Pancreas (tissue), 10 donors: Measurements from ENCODE around the gene IGFL4. TPM values are rescaled to one million over a fixed set of nuclear protein-coding genes. Genes with fewer than 3 reads are reported as not detected.

Experiments used
- ATAC-seq, 4 donors: fragments of 200-7000 bp; cut with Tn5 transposase; one replicate each; pipeline versions ENCODE4 v1.8.0 to v1.9.1; 2020; ENCODE audit warnings: mild to moderate bottlenecking in 4 of 4, moderate library complexity in 4 of 4
- DNase-seq, 6 donors: peaks; one replicate each; pipeline ENCODE4 v3.0.0-alpha.2; 2020
- FAIRE-seq: peaks from 2 replicates; lab custom pipeline; 2012; peaks lifted over from hg19 to GRCh38; lab: Jason Lieb, UNC
- H3K27ac ChIP-seq, 4 donors: fragments of 200-600 bp; sonication (generic); 1 replicate in 3 of 4; 2 replicates in 1 of 4; pipeline versions ENCODE4 v1.5.0 to v1.8.0; 2020
- H3K27me3 ChIP-seq, 4 donors: fragments of 200-600 bp; one replicate each; pipeline ENCODE4 v1.8.0; 2021
- H3K36me3 ChIP-seq, 3 donors: fragments of 200-600 bp; sonication (generic) in 1 of 3; one replicate each; pipeline versions ENCODE4 v1.5.0 to v1.8.0; 2020 to 2021
- H3K4me1 ChIP-seq, 3 donors: fragments of 200-600 bp; one replicate each; pipeline ENCODE4 v1.8.0; 2021
- H3K4me3 ChIP-seq, 4 donors: fragments of 200-600 bp; sonication (generic) in 2 of 4; one replicate each; pipeline versions ENCODE4 v1.5.0 to v1.8.0; 2020 to 2021
- H3K9me3 ChIP-seq, 4 donors: fragments of 200-600 bp; one replicate each; pipeline ENCODE4 v1.8.0; 2021
- CTCF ChIP-seq, 4 donors: fragments of 200-600 bp; sonication (generic) in 3 of 4; IDR thresholded peaks; one replicate each; pipeline versions ENCODE4 v1.5.0 to v1.8.0; 2021; ENCODE audit warnings: antibody characterized with exemption in 4 of 4
- WGBS, 2 donors: extraction: QIAGEN DNeasy Blood & Tissue Kit; methylation state at CpG; one replicate each; pipeline ENCODE4 v1.1.7; 2013; 5-methylcytosine and 5-hydroxymethylcytosine counted together
- intact Hi-C, 3 donors: fragments of 100-400 bp; cut with DNase I; formaldehyde crosslinking; loops; one replicate each; pipeline versions ENCODE4 v1.11.1 to v1.14.2; 2022
- polyA plus RNA-seq, 2 donors: library from polyadenylated mRNA; stranded (reverse); fragments of 200-250 nt; gene quantifications; one replicate each; pipeline ENCODE4 v1.2.3, GENCODE V29; 2013
- total RNA-seq, 6 donors: library from RNA; stranded (reverse); fragmentation: NEBNext Ultra II Directional in 4 of 6; extraction: Animal tissue kit (Norgen Biotek cat#: 25700) in 4 of 6; gene quantifications; one replicate each; pipeline versions ENCODE4 v1.2.1 to v1.2.4, GENCODE V29; 2021 to 2023
- donor health status: healthy with polysubstance abuse.
- donor health status: DM: no; HTN: no; CAD: no; lungs with moderate emphysema.
- donor health status: DM: no; HTN: no; CAD: no.
- donor health status: control.
- donor health status: control.
- donor health status: Bipolar disorder and iron deficiency.
- donor health status: DM: yes; HTN: yes; CAD: no.
- donor health status: DM: no; HTN: no; CAD: no.
- donor health status: DM: no; HTN: no; CAD: no.
- donor health status: DM: yes; HTN: yes; CAD: no.

IGFL4 gene
- total and polyA plus RNA-seq, 8 donors: 0.04 to 0.28 (median 0.18) TPM; not detected in 4

DNA sequence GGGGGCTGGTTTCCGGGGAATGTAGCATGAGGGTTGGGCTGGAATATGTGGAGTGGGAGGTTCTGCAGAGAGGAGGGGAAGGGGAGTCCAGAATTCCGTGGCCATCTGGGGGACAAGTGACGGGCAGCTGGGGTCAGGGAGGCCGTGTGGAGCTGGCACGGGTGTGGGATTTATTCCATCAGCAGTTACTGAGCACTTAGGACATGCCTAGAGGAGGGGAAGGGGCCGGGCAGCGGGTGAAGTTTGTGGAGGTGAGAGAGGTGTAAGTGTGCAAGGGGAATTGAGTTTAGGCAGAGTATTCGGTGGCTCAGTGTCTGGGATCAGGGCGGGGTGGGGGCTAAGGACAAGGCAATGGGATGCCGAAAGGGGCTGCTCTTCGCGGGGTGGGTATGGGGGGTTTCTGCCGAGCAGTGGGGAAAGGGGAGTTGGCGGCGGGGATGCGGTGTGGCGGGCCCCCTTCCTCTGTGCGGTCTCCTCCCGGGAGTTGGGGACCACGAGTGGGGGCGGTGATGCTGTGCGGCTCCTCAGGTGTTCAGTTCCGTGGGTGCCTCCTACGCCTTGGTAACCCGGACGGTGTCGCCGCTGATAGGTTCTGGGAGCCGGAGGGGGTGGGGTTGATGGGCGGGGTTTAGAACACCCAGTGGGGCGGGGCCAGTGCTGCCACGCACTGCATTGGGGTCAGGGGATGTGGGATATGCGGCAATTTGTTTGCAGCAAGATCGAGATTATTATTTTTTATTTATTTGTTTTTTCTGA, 40.1 kb downstream of the IGFL4 start:
- FAIRE-seq (no peak), DNase-seq (peak in 3 of 6 donors; percentile 34 to 73 (median 60)), ATAC-seq (peak; percentile 66 to 95 (median 84))
- Histone ChIP-seq H3K36me3 (no peaks in the 10 kb centered on the region), H3K9me3 (no peaks in the 10 kb centered on the region), H3K27ac (no peak overlapping the region), H3K27me3 (no peaks in the 10 kb centered on the region), H3K4me3 (no peak overlapping the region), H3K4me1 (peaks cover 0 to 6% (median 5%) of the 10 kb centered on the region in 3 donors)
- TF ChIP-seq CTCF (IDR thresholded peaks at IDR 0.05): no peak
- 10% methylated on average over 28 to 34 of the region's 34 CpGs for WGBS, 2 donors
- intact Hi-C loops: no loop called here

- no peak overlapping the region for H3K4me3 ChIP-seq
- no peaks in the 10 kb centered on the region for H3K27me3 ChIP-seq
- no peaks in the 10 kb centered on the region for H3K36me3 ChIP-seq
- FAIRE-seq (no peak), DNase-seq (peak in 1 of 6 donors; percentile 40), ATAC-seq (no peak)
- intact Hi-C loops: no loop called here
- no peaks in the 10 kb centered on the region for H3K9me3 ChIP-seq
- H3K4me1 ChIP-seq: peaks cover 0 to 6% (median 5%) of the 10 kb centered on the region in 3 donors
- 28 to 31% methylated on average over 14 of the region's 14 CpGs for WGBS, 2 donors
- no peak for TF ChIP-seq CTCF (IDR thresholded peaks at IDR 0.05)
- H3K27ac ChIP-seq: no peak overlapping the region
These were observed 41.1 kb downstream of the IGFL4 start for GRCh38 chr19:45999653-46000121.

GRCh38 chr19:45998834-45999233, 42.0 kb downstream of the IGFL4 start:
- Histone ChIP-seq H3K27me3 (no peaks in the 10 kb centered on the region), H3K4me3 (no peak overlapping the region), H3K27ac (no peak overlapping the region), H3K9me3 (no peaks in the 10 kb centered on the region), H3K36me3 (no peaks in the 10 kb centered on the region), H3K4me1 (peaks cover 0 to 6% (median 5%) of the 10 kb centered on the region in 3 donors)
- TF ChIP-seq CTCF (IDR thresholded peaks at IDR 0.05): no peak
- WGBS, 2 donors: 89 to 92% methylated on average over 4 of the region's 4 CpGs
- no peak for ATAC-seq
- no peak for FAIRE-seq
- no peak for DNase-seq
- intact Hi-C loops: no loop called here

- intact Hi-C loops: no loop called here
- no peak for DNase-seq
- H3K4me3 ChIP-seq: no peak overlapping the region
- no peaks in the 10 kb centered on the region for H3K36me3 ChIP-seq
- 79 to 81% methylated on average over 8 of the region's 8 CpGs for WGBS, 2 donors
- peaks cover 0 to 6% (median 5%) of the 10 kb centered on the region in 3 donors for H3K4me1 ChIP-seq
- FAIRE-seq: no peak
- TF ChIP-seq CTCF (IDR thresholded peaks at IDR 0.05): no peak
- ATAC-seq: no peak
- H3K9me3 ChIP-seq: no peaks in the 10 kb centered on the region
- no peak overlapping the region for H3K27ac ChIP-seq
- H3K27me3 ChIP-seq: no peaks in the 10 kb centered on the region
These were observed 43.9 kb downstream of the IGFL4 start for GRCh38 chr19:45996933-45997332.
